MV-4-11 (cell line): ENCODE measurements around the gene TMEM154.

Source experiments
- DNase-seq: peaks from one replicate; lab custom pipeline; 2025; lab: John Stamatoyannopoulos, UW

The TMEM154 gene, protein sequence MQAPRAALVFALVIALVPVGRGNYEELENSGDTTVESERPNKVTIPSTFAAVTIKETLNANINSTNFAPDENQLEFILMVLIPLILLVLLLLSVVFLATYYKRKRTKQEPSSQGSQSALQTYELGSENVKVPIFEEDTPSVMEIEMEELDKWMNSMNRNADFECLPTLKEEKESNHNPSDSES

GRCh38 chr4:152679414-152680281 is at the start of gene TMEM154:
Gene TMEM154, minus strand, starts transcription at chr4:152679997. Its CDS starts 64 bp downstream, at chr4:152679933.
- peak; percentile 95 for DNase-seq

GRCh38 chr4:152729466-152729865 is 49.7 kb upstream of the TMEM154 start:
- DNase-seq = no peak

GRCh38 chr4:152728343-152728742 is 48.5 kb upstream of the TMEM154 start:
- DNase-seq = no peak

DNA sequence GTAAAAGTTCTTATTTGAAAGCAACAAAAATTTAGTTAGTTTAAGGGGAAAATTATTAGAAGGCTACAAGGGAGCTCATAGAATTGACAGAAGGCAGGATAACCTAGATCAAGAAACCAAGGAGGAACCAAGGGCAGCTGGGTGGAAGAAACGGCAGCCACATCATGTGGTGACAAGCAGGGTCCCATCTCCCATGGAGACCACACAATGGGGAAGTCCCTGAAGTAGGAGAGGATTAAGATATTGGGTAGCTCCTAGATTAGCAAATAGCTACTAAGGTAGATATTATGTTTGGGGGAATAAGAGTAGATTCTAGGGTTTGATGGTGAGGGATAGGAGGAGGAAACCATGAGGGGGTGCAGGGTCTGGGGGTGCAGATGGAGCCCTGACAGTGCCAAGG is 48.0 kb upstream of the TMEM154 start:
- peak; percentile 75 for DNase-seq

GRCh38 chr4:152724494-152724893 is 44.7 kb upstream of the TMEM154 start:
- no peak for DNase-seq

GRCh38 chr4:152723236-152723635 is 43.4 kb upstream of the TMEM154 start:
- no peak for DNase-seq

DNA sequence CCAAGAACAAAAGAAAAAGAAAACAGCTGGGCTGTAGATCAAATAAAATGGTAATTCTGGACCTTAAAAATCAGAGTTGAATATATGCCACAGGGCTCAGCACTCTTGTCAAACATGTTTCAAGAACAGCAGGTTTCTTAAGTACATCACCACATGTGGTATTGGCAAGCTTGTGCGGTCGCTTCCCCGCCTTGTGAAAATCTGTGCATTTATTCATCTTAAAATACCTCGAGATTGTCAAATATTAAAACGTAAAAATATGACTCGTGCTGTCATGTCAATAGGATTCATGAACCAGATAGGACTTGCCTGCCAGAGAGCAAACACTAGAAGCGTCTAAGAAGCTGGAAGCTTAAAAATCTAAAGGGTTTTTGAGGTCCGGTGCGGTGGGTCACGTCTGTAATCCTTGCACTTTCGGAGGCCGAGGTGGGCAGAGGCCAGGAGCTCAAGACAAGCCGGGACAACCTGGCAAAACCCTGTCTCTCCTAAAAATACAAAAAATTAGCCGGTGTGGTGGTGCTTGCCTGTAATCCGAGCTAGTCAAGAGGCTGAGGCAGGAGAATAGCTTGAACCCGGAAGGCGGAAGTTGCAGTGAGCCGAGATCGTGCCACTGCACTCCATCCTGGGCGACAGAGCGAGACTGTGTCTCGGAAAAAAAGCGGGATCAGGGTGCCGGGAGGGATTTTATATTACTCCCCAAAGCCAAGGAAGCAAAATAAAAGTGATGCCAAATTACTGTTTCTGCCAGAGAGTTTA is 40.2 kb upstream of the TMEM154 start:
- DNase-seq = no peak

GRCh38 chr4:152719291-152719690 is 39.5 kb upstream of the TMEM154 start:
- DNase-seq = no peak

- DNase-seq = no peak
Observed at GRCh38 chr4:152715076-152715475, 35.3 kb upstream of the TMEM154 start.

DNA sequence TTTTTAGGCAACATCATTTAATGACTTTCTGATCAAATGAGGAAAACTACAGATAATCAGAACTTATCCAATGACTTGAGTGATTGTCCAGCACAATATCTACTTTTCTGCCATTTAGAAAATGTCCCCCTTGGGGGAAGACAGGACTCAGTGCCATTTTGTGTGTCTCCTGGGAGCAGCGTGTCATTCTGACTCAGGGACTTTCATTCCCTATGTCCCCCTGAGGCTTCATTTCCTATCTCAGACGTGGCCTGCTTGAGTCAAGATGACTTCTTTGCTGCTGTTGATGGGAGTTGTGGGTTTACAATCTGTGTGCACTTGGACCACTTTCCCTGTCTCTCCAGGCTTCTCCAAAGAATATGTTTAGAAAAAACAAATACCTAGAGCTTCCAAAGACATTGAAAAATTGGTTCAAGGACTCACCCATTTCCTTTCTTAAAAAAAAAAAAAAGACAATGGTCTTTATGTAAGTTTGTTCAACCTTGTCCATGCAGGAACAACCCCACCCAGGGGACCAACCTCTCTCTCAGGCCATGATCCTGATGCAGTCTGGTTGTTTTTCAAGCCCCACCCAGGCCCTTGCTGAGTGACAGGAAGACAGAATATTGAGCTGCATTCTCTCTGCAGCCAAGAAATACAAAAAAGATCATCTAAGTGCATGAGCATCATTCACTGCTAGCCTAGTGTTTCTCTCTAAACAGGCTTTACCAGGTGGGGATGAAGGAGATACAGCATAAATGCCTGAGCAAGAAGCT is 34.3 kb upstream of the TMEM154 start:
- no peak for DNase-seq

DNA sequence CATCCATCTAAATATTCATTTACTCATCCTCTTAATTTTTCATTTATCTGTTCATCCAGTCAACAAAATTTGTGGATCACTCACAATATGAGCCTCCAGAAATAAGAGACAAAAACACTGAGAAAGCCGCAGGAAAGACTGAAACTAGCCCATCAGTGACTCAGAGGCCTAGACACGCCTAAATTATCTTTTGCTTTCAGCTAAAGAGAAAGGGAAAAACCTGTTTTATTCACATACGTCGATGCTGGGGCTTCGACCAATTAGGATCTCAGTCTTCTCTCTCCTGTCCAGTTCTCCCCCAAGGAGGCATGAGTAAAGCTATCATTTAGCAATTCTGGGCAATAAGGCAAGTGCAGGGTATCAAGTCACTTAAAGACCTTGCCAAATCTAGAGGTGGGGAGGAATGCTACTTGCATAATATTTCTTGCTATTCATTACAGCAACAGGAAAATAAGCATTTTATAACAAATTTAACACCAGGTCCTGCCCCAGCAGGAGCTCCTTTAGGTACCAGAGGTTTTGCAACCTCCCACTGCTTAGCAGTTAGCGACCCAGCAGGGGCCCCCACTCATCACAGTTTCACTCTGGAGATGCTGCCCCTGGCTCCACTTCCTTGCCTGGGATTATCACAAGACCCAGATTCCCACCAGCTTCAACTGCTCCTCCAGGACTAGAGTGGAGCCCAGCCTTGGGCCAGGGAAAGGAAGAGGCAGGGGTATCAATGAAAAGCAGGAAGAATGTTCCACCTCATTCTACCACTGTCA is 30.1 kb upstream of the TMEM154 start:
- DNase-seq = no peak

- DNase-seq = no peak
Observed at GRCh38 chr4:152708796-152709195, 29.0 kb upstream of the TMEM154 start.

- DNase-seq = no peak
Observed at GRCh38 chr4:152708361-152708760, 28.6 kb upstream of the TMEM154 start.

DNA sequence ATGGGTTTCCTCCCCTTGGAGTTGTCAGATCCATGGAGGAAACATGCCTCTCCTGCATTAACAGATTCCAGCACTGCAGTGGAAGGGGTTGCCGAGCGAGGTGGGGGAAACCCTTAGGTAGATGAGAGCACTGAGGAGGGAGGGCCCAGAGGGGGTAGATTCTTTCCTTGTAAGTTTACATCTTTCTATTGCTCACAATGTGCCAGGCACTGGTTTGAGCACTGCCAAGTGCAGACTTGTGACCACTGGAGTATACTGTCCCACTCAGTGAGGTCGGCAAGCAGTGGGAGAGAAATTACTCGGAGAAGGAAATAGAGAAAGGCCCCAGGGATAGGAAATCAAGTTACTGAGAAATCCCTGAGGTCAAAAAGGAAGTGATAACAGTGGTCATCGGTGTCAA is 27.8 kb upstream of the TMEM154 start:
- no peak for DNase-seq

DNA sequence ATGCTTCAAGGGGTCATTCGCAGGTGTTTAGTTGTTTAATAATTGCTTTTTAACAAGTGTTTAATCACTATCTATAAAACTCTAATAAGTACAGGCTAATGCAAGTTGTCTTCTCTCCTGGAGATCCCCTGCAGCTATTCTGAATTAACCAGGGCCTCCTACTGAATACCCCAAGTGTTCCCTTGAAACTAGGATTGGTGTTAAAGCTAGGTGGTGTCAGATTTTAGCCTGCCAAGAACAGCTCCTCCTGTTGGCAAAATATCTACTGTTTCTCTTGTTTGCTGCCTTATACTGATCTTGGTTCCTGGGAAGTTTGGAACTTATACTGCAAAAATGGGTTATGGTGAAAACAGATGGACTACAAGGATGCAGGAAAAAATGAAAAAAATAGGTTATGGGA is 26.1 kb upstream of the TMEM154 start:
- DNase-seq = no peak

DNA sequence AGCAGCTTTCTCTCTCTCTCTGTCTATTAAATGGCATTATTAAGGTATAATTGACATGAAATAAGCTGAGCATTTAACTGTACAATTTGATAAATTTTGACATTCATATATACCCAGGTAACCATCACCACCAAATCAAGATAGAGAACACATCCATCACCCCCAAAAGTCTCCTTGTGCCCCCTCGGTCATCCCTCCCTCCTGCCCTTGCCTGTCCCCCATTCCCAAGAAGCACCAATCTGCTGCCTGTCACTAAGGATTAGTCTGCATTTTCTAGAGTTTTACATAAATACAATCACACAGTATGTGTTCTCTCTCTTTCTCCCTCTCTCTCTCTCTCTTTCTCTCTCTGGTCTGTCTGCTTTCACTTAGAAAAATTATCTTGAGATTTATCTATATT is 25.0 kb upstream of the TMEM154 start:
- DNase-seq = no peak

GRCh38 chr4:152700151-152700550 is 20.4 kb upstream of the TMEM154 start:
- no peak for DNase-seq

DNA sequence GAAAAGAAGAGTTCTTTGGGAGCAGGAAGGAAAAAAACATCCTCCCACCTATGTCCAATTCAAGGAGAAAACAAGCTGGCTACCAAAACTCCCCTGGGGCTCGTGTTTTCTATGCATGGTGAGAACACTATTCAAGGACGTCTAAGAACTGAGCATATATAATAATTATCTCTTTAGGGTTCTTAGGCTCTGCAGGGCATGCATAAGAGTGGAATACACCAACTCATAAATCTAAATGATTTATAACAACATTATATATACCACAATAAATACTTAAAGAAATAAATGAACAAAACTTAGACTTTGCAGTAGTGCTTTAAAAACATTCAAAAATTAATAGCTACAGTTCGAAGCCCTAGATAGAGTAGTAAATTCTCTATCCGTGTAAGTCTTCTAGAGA is 19.5 kb upstream of the TMEM154 start:
- no peak for DNase-seq

- DNase-seq = no peak
Observed at GRCh38 chr4:152698089-152698499, 18.3 kb upstream of the TMEM154 start.

DNA sequence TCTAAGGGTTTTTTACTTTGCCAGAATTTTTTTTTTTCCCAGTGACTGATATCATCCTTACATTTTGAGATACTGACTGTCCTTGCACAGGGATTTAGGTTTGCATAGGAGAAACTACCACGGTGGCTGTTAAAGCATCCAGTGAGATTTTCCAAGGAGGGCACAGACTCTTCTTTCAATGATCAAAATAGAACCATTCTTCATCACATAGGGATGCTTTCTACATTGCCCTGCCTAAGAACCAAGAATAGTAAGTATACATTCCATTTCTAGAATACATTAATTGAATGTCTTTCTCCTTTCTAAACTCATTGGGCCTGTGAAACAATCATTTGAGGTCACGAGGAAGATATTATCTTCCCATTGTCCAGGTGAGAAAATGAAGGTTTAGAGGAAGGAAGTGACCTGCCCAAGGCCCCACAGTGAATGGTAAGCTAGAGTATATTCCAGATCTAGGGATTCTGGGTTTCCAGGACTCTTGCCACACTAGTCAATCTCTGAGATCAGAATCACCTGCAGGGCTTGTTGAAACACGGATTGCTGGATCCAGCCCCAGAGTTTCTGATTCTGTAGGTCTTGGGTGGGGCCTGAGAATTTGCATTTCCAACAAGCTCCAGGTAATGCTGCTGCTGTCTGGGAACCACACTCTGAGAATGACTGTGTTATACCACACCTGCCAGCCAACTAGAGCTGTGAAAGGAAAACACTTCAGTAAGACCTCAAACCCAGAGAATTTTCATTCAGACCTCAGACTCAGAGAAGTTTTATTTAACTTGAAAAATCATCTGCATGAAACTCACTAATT is 17.7 kb upstream of the TMEM154 start:
- DNase-seq = no peak
